ENCODE measurements around the gene ZNF211. TPM values are rescaled to one million over a fixed set of nuclear protein-coding genes. Genes with fewer than 3 reads are reported as not detected.
A peak's percentile ranks its signal among the peaks of the same experiment; 100 is the strongest.

The ZNF211 gene
- total RNA-seq, 1 donor from 2014 or later: 26.5 TPM

DNA sequence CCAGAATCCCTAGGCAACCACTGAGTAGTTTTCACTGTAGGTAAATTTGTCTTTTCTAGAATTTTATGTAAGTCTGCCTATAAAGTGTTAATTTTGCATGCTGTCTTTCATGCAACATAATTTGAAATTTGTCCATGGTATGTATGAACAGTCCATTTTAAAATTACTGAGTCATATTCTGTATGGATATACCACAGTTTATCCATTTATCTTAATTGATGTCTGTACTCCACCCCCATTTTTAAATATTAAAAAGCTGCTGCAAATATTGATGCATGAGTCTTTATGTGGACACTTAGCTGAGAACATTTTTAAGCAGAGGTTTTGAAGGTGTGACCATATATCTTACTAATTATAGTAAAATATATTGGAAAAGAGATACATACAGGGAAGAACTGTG, 9.9 kb upstream of the ZNF211 start:
- Mint-ChIP-seq H3K4me3 (peak overlapping the region; percentile 13), H3K4me1 (ENCODE audit: unreplicated experiment) (no peaks in the 10 kb centered on the region), H3K27me3 (no peaks in the 10 kb centered on the region), H3K36me3 (peaks cover 80% of the 10 kb centered on the region), H3K27ac (no peak overlapping the region), H3K9me3 (peaks cover 26% of the 10 kb centered on the region)
- no peak for DNase-seq (ENCODE audit: extremely low spot score, unreplicated experiment)
- TF ChIP-seq, protein P1, sequence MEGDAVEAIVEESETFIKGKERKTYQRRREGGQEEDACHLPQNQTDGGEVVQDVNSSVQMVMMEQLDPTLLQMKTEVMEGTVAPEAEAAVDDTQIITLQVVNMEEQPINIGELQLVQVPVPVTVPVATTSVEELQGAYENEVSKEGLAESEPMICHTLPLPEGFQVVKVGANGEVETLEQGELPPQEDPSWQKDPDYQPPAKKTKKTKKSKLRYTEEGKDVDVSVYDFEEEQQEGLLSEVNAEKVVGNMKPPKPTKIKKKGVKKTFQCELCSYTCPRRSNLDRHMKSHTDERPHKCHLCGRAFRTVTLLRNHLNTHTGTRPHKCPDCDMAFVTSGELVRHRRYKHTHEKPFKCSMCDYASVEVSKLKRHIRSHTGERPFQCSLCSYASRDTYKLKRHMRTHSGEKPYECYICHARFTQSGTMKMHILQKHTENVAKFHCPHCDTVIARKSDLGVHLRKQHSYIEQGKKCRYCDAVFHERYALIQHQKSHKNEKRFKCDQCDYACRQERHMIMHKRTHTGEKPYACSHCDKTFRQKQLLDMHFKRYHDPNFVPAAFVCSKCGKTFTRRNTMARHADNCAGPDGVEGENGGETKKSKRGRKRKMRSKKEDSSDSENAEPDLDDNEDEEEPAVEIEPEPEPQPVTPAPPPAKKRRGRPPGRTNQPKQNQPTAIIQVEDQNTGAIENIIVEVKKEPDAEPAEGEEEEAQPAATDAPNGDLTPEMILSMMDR (conservative IDR thresholded peaks at IDR 0.05): no peak

DNA sequence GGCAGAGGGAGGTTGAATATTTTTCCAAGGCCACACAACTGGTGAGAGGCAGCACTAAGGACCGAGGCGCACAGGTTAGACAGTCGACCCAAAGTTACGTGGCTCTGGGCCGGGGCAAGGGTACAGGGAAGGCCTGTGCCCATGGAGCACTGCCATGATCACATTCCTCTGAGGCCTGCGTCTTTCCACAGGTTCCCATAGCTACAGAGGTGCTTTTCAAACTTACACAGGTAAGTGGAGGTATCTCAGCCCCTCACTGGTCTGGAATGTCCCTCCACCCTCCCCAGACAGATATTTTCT, 814 bp downstream of the ZNF211 start:
- peak; percentile 24 for DNase-seq (ENCODE audit: extremely low spot score, unreplicated experiment)
- Mint-ChIP-seq H3K4me3 (peak overlapping the region; percentile 93), H3K9me3 (peaks cover 7% of the 10 kb centered on the region), H3K27me3 (no peaks in the 10 kb centered on the region), H3K36me3 (peaks cover 66% of the 10 kb centered on the region), H3K4me1 (ENCODE audit: unreplicated experiment) (peaks cover 16% of the 10 kb centered on the region), H3K27ac (peak overlapping the region; percentile 76)
- TF ChIP-seq, protein P1 (conservative IDR thresholded peaks at IDR 0.05): no peak

DNA sequence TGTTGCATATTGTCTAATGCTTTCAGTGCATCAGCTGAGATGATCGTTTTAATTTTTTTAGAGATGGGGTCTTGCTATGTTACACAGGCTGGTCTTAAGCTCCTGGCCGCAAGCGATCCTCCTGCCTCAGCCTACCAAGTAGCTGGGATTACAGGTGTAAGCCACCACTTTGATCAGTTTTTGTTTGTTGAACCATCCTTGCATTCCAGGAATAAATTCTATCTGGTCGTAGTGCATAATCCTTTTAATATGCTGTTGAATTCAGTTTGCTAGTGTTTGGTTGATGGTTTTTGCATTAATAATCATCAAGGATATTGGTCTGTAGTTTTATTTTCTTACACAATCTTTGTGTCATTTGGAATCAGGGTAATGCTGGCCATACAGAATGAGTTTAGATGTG, 4.4 kb downstream of the ZNF211 start:
- TF ChIP-seq, protein P1 (conservative IDR thresholded peaks at IDR 0.05): no peak
- H3K27ac Mint-ChIP-seq: no peak overlapping the region
- no peaks in the 10 kb centered on the region for H3K27me3 Mint-ChIP-seq
- H3K9me3 Mint-ChIP-seq: peaks cover 24% of the 10 kb centered on the region
- H3K4me1 Mint-ChIP-seq (ENCODE audit: unreplicated experiment): peaks cover 16% of the 10 kb centered on the region
- DNase-seq (ENCODE audit: extremely low spot score, unreplicated experiment): no peak
- H3K4me3 Mint-ChIP-seq: no peak overlapping the region
- peaks cover 84% of the 10 kb centered on the region for H3K36me3 Mint-ChIP-seq

DNA sequence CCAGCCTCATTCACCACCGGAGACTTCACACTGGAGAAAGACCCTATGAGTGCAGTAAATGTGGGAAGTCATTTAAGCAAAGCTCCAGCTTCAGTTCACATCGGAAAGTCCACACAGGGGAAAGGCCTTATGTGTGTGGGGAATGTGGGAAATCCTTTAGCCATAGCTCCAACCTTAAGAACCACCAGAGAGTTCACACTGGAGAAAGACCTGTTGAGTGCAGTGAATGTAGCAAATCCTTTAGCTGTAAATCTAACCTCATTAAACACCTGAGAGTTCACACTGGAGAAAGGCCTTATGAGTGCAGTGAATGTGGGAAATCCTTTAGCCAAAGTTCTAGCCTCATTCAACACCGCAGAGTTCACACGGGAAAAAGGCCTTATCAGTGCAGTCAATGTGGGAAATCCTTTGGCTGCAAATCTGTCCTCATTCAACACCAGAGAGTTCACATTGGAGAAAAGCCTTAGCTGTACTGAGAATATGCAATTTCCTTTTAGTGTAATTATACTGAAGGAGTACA, 8.8 kb downstream of the ZNF211 start:
- no peak overlapping the region for H3K27ac Mint-ChIP-seq
- DNase-seq (ENCODE audit: extremely low spot score, unreplicated experiment): no peak
- no peaks in the 10 kb centered on the region for H3K4me1 Mint-ChIP-seq (ENCODE audit: unreplicated experiment)
- TF ChIP-seq, protein P1 (conservative IDR thresholded peaks at IDR 0.05): no peak
- H3K9me3 Mint-ChIP-seq: peaks cover 27% of the 10 kb centered on the region
- no peak overlapping the region for H3K4me3 Mint-ChIP-seq
- no peaks in the 10 kb centered on the region for H3K27me3 Mint-ChIP-seq
- peaks cover 66% of the 10 kb centered on the region for H3K36me3 Mint-ChIP-seq

DNA sequence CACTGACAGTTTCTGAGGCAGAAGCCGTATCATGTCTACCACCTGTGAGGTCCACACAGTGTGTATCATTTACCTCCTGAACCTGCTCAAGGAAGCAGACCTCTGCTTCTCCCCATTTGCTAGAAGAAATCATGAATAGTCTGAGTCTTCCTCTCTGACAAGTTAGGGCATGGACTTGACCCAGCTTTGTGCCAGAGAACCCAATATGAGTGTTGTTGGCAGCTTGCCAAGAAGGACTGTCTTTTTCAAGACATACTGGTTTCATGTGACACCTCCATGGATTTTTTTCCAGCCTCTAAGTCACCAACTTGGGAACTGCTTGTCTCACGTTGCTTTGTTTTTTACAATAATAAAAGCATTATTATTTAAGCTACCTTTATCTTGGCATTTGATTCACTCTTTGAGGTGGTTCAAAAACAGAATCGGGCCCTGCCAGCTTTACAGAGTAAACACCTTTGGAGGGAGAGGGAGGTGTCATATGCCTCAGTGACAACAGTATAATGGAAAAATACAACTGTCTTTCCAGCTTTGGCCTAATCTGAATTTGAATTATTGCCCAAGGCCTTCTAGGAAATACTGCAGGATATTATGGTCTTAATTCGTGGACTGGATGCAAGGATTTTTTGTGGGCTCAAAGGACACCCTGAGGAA, 9.6 kb downstream of the ZNF211 start:
- no peaks in the 10 kb centered on the region for H3K4me1 Mint-ChIP-seq (ENCODE audit: unreplicated experiment)
- H3K27ac Mint-ChIP-seq: no peak overlapping the region
- H3K9me3 Mint-ChIP-seq: peaks cover 27% of the 10 kb centered on the region
- DNase-seq (ENCODE audit: extremely low spot score, unreplicated experiment): no peak
- H3K27me3 Mint-ChIP-seq: no peaks in the 10 kb centered on the region
- H3K36me3 Mint-ChIP-seq: peaks cover 58% of the 10 kb centered on the region
- TF ChIP-seq, protein P1 (conservative IDR thresholded peaks at IDR 0.05): no peak
- no peak overlapping the region for H3K4me3 Mint-ChIP-seq

Data from type B pancreatic cell (in vitro differentiated cells).